ENCODE results near the gene KRTAP4-16. TPM values are rescaled to one million over a fixed set of nuclear protein-coding genes. Genes with fewer than 3 reads are reported as not detected.

Gene KRTAP4-16
- total RNA-seq, 1 experiment from 2014 or later: not detected

- DNase-seq (ENCODE audit: low read depth, low spot score) (no peak), ATAC-seq (no peak)
- RAD21 ChIA-PET (ENCODE audit: low non-redundant PET in 1 of 2, low total read pairs in 2 of 2, uncharacterized antibody in 2 of 2, unreplicated experiment in 2 of 2): no interaction called here
- Histone ChIP-seq H3K9me3 (ENCODE audit: control insufficient read depth in 1 of 2, insufficient read depth in 1 of 2, low read depth in 1 of 2, low read length in 2 of 2) (no peaks in the 10 kb centered on the region), H3K79me2 (ENCODE audit: insufficient read depth, low read length) (peaks cover 58% of the 10 kb centered on the region), H3K27me3 (ENCODE audit: insufficient read depth, low read length) (no peaks in the 10 kb centered on the region), H3K36me3 (ENCODE audit: control insufficient read depth in 1 of 2, insufficient read depth in 2 of 2, low read length in 2 of 2) (peaks cover 0 to 38% of the 10 kb centered on the region in 2 experiments; a peak in 2 of 4 replicates), H3K4me2 (ENCODE audit: low read length) (peak overlapping the region; percentile 24), H2AFZ (ENCODE audit: low read depth, low read length, poor library complexity, severe bottlenecking) (no peak overlapping the region), H3K9me2 (ENCODE audit: insufficient read depth) (no peaks in the 10 kb centered on the region), H3K9ac (ENCODE audit: low read length) (peak overlapping the region; percentile 20; the same call in 1 of the 2 replicates), H3K4me1 (ENCODE audit: control insufficient read depth in 1 of 2, insufficient read depth in 2 of 2, low read length in 2 of 2) (peaks cover 20 to 57% of the 10 kb centered on the region in 2 experiments), H3K27ac (ENCODE audit: low read depth, low read length) (peak overlapping the region; percentile 67; the same call in 1 of the 2 replicates), H4K20me1 (ENCODE audit: insufficient read depth) (no peaks in the 10 kb centered on the region), H3K4me3 (replicated peaks in 1 of 2; ENCODE audit: low read depth in 1 of 2, low read length in 2 of 2) (peak overlapping the region in 1 of 2 experiments; percentile 14; a peak in 1 of 4 replicates)
- CTCF ChIA-PET: no interaction called here
- BruUV-seq (replicated peaks): TSS peak; percentile 49
- POLR2A ChIA-PET: no interaction called here
- TF ChIP-seq SRF (IDR thresholded peaks at IDR 0.05; ENCODE audit: low read depth) (no peak), CEBPB (IDR thresholded peaks at IDR 0.05; ENCODE audit: low read depth) (no peak), ELF1 (IDR thresholded peaks at IDR 0.05; ENCODE audit: borderline replicate concordance, low read depth) (no peak), ZBTB33 (IDR thresholded peaks at IDR 0.05; ENCODE audit: extremely low read depth, insufficient replicate concordance, low read length) (no peak), CTCF (IDR thresholded peaks at IDR 0.05 in 2 of 3, conservative IDR thresholded peaks at IDR 0.05 in 1 of 3; ENCODE audit: borderline replicate concordance in 1 of 3, insufficient read depth in 1 of 3, low read depth in 2 of 3, low read length in 2 of 3) (no peak), RAD21 (IDR thresholded peaks at IDR 0.05; ENCODE audit: low read depth) (no peak), ATF3 (IDR thresholded peaks at IDR 0.05) (no peak), YY1 (IDR thresholded peaks at IDR 0.05; ENCODE audit: extremely low read depth, insufficient replicate concordance, low read depth, low read length) (no peak)
- intact Hi-C loops (cut with micrococcal nuclease): no loop called here
Measured at GRCh38 chr17:41082626-41083025, 19.4 kb downstream of the KRTAP4-16 start.
